ENCODE data around the gene AHCY.
"Not testable (repeated sequence)": the region's sequence is repeated elsewhere in the genome, so short reads cannot be mapped to it uniquely, and the experiment has no call there.

Gene AHCY

DNA sequence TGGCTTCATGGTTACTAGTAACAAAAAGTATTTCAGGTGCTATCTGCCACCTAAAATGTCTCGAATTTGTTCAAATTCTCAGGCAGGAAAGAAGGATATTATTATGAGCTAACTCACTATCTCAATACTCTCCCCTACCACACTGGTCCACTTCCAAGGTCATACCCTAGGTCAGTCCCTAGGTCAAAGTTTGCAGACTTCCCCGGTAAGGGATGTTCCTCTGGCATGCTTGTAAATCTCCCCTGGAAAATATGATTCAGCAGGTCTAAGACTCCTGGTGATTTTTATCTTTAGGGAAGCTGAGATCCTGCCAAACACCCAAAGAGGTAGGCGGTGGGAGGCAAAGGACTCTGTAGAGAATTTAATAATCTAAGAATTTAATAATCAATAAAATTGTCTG, 6.7 kb downstream of the AHCY start:
- no peak for DNase-seq (ENCODE audit: low read depth)

DNA sequence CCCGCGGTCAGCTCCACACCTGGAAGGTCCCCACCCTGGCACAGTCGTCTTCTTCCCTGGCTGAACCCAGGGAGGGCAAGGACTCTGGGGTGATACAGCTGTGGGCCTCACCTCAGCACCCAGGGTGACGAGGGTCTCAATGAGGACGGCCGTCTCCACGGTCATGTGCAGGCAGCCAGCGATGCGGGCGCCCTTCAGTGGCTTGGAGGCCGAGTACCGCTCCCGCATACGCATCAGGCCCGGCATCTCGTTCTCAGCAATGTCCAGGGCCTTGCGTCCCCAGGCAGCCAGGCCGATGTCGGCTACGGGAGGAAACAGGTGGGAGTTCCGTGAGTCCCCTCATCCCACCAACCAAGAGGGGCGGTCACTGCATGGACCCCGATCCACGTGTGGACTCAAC, 7.9 kb downstream of the AHCY start:
- no peak for DNase-seq (ENCODE audit: low read depth)

DNA sequence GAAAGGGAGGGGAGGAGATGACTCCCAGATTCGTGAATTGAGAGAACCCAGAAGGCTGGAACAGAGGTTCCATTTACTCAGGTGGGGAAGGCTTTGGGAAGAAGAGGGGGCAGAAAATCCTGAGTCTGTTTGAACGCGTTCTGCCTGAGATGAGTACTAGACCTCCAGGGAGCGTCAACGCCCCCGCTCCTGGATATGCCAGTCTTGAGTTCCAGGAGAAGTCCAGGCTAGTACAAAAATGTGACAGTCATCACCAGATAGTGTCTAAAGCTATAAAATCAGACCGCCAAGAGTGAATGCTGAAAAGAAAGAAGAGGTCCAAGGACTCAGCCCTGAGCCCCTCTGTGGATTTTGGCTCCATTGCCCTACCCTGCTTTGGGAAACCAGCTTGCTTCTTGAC, 8.6 kb downstream of the AHCY start:
- DNase-seq (ENCODE audit: low read depth) = no peak

DNA sequence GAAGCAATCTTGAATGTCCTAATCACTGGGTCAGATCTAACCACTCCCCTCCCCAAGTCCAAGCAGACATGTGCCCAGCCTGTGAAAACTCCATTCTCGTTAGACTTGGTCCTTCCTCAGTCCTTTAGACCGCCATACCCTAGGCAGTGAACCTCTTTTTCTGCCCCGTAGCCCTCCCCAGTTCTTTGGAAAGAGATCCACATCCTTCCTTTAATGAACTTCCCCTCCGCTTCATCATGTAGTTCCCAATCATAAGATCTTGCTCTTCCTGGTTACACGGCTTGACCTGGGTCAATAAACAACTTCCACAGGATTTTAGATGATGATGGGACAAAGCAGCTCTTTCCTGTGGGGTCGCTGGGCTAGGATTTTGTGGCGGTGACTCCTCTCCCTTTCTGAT, 9.6 kb downstream of the AHCY start:
- DNase-seq (ENCODE audit: low read depth) = no peak

DNA sequence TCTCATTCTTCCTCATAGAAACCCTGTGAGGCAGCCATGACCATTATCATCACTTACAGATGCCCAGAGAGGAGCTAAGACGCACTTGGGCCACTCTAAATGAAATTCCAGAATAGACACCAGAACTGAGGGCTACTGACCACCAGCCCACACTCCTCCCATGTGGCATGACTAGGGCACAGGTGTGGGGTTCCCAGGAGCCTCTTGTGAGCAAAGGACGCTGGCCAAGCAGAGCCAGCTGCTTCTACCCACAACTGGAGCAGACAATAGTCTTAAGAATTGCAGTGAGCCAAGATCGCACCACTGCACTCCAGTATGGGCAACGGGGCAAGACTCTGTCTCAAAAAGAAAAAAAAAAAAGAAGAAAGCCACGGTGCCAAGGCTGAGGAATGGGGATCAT, 10.0 kb downstream of the AHCY start:
- DNase-seq (ENCODE audit: low read depth) = no peak

DNA sequence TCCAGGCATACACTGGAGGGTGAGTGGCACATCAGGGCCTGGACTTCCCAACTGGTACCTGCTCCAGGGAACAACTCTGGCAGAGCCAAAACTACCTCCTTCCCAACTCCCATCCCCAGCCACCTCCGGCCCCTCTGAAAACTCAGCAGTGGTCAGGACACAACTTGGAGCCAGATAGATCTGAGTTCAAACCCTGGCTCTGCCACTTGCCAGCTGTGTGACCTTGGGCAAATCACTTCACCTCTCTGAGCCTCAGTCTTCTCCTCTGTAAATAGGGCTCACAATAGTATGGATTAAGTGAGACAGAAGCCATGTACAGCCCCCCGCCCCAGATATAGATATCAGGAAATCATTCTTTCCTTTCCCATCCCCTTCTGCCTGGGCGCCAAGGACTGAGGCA, 10.7 kb downstream of the AHCY start:
- no peak for DNase-seq (ENCODE audit: low read depth)

DNA sequence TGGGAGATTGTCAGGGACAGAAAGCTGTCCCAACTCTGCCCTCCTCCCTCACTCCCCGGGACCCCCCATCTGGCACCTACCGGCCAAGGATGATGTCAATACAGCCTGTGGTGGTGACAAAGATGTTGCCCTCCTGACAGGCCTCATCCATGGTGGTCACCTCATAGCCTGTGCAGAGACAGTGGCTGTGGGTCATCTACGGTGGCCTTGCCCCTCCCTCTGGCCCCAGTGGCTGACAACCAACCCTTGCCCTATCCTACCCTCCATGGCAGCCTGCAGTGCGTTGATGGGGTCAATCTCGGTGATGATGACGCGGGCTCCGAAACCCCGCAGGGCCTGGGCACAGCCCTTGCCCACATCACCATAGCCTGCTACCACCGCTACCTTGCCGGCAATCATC, 12.7 kb downstream of the AHCY start:
- no peak for DNase-seq (ENCODE audit: low read depth)

DNA sequence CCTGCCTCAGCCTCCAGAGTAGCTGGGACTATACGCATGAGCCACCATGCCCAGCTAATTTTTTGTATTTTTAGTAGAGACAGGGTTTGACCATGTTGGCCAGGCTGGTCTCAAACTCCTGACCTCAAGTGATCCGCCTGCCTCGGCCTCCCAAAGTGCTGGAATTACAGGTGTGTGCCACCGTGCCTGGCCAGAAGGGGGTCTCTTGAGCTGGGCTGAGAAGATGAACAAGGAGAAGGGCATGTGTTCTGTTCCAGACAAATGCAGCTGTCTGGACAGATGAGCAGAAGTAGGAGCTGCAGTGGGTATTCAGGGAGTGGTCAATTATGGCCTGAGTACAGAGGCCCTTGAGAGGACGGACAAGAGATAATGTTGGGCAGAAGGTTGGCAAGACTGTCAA, 15.7 kb downstream of the AHCY start:
- not testable (repeated sequence) for DNase-seq (ENCODE audit: low read depth)

DNA sequence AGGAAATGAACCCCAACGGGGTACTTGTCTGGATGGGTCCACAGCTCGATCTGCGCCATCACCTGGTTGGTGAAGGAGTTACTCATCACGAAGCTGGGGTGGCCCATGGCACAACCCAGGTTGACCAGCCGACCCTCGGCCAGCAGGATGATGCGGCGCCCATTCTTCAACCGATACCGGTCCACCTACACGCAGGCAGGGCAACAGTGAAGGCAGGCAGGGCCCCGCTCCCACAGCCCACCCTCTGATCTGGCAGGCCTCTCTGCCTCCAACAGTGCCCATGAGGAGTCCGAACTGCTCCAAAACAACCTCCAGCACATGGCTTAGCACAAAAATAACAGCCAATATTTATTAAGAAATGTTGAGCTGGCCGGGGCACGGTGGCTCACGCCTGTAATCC, 17.7 kb downstream of the AHCY start:
- DNase-seq (ENCODE audit: low read depth) = no peak

DNA sequence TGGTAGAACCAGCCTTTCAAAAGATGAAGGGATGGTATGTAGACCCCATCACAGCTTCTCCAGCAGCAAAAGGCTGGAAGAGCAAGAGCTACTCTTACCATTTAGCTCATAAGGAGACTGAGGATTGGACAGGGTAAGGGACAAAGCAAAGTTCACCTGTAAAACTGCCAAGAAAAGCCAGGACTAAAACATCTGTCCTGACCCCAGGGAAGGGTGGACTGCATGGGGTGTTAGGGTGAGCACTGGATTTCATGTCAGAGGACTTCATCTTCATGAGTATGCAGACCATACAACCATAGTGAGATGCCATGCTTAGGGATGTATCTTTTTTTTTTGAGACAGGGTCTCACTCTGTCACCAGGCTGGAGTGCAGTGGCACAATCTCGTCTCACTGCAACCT, 19.3 kb downstream of the AHCY start:
- no peak for DNase-seq (ENCODE audit: low read depth)

DNA sequence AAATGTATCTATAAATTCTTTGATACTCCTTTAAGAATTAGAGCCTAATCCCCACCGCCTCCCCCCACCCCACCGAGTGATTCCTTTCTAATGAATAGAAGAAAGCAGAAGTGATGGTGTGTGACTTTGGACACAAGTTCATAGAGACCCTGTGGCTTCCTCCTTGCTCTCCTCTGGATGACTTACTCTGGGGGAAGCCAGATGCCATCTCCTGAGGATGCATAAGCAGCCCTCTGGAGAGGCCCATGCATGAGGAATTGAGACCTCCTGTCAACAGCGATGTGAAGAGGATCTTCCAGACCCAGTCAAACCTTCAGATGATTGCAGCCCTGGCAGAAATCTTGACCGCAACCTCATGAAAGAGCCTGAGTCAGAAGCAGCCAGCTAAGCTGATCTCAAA, 21.1 kb downstream of the AHCY start:
- no peak for DNase-seq (ENCODE audit: low read depth)

DNA sequence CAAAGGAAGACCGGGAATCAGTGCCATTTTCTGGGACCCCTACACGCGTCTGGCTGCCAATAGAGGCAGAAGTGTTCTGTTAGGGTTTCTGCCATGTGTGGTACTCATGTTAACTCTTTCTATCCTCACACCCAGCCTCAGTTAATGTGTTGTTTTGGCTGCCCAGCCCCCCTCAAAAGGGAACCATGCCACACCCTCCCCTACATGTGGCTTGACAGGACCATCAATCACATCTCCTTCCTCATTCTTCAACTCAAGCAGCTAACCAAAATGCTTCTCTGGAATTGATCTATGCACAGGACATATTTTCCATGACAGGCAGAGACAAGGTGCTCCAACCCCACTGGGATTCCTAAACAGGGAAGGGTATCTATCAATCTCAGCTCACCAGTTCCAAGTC, 22.0 kb downstream of the AHCY start:
- DNase-seq (ENCODE audit: low read depth) = no peak

DNA sequence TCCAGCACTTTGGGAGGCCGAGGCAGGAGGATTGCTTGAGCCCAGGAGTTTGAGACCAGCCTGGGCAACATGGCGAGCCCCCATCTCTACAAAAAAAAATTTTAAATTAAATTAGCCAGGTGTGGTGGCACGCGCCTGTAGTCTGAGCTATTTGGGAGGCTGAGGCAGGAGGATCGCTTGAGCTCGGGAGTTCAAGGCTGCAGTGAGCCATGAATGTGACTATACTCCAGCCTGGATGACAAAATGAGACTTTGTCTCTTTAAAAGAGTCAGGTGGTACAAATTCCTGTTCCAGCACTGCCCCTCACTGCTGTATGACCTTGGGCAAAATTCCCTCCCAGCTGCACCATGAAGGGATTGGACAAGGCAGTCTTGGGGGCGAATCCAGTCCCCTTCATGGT, 28.5 kb downstream of the AHCY start:
- DNase-seq (ENCODE audit: low read depth) = no peak

DNA sequence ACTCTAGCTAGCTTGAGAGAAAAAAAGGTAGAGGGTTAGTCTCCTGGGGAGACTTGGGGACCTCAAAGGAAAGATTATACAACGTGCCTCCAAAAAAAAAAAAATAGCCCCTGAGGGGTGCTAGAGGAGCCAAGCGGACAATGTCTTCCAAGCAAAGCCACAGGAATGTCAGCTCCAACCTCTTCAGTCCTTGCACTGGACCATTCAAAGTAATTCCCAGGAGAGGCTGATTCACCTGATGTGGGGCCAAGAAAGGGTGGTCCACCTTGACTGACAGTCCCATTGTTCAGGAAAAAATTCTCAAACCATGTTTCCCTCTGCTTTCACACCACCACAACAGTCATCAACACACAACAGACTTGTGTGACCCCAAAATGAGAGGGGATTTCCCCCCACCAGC, 31.2 kb downstream of the AHCY start:
- peak; percentile 73 for DNase-seq (ENCODE audit: low read depth)

DNA sequence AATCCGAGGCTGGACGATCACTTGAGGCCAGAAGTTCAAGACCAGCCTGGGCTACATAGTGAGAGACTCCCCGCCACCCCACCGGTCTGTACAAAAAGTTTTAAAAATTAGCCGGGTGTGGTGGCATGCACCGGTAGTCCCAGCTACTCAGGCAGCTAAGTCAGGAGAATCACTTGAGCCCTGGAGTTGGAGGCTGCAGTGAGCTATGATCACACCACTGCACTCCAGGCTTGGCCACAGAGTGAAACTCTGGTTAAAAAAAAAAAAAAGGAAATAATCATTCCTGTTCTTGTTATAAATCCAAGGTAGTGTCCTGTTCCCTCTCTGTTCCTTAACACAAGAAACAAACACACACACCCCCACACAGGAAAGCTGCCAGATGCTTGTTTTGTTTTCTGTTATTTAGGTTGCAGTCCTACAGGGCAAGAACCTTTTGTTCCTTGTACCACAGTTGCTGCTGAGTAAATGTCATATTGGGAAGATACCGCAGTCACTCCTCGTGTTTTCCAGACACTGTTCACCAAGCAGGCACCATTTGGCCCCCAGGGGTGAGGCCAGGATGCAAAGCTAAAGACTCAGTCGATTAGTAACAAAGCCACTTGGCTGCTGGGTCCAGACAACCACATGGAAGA, 33.0 kb downstream of the AHCY start:
- no peak for DNase-seq (ENCODE audit: low read depth)

DNA sequence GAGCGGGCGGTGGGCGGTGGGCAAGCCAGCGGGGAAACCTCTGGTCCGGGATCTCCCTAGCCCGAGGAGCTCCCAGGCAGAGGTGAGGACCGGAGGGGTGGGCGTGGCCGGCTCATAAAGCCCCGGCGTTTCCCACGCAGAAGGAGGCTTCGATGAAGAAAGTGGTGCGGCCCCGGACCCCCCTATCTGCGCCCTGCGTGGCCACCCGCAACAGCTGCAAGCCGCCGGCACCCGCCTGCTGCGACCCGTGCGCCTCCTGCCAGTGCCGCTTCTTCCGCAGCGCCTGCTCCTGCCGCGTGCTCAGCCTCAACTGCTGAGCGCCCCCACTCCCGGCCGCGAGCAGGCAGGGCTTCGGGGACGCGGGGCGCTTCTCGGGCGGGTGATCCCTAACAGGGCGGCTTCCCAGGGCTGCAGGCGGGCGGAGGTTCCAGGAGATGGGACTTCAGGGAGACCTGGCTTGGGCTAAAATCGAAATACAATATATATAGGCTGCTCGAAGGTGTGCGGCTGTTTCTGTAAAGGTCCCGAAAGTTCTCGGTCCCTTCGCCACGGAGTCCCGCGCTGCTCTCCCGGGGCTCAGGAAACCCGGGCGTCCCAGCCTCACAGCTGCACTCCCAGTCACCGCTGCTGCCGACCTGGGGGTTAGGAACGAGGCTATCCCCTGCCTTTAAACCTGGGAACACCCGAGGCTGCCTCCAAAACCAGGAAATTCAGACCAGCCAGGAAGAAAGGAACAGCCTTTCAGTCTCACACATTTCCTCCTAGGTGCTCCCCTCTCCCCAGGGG, 34.1 kb downstream of the AHCY start:
- no peak for DNase-seq (ENCODE audit: low read depth)

DNA sequence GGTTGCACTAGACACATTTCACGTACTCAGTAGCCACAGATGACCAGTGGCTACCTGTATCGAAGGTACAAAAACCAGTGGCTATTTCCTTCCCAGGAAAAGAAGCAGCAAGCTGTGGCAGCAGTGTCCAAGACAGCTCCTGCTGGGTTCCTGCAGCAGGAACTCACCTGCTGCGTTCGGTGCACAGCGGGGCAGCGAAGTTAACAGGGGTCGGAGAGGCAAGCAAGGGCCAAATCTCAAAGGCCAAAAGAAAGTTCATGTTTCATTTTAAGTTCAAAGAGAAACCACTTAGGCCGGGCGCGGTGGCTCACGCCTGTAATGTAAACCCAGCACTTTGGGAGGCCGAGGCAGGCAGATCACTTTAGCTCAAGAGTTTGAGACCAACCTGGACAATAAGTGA, 35.0 kb downstream of the AHCY start:
- no peak for DNase-seq (ENCODE audit: low read depth)

DNA sequence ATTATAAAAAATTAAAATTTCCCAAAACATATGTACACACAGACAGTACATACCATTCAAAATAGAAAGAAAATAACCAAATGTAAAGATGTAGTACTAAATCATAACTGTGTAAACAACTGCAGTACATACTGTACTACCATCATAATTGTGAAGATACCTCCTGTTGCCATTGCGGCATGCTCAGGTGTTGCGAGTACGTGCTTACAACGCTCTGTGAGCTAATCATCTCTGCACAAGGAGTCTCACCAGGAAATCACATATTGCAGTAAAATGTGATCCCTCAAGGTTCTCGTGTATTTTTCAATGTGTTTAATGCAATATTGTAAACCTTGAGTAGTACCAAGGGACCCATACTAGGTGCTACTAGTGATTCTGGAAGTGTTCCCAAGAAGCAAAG, 39.0 kb downstream of the AHCY start:
- no peak for DNase-seq (ENCODE audit: low read depth)

DNA sequence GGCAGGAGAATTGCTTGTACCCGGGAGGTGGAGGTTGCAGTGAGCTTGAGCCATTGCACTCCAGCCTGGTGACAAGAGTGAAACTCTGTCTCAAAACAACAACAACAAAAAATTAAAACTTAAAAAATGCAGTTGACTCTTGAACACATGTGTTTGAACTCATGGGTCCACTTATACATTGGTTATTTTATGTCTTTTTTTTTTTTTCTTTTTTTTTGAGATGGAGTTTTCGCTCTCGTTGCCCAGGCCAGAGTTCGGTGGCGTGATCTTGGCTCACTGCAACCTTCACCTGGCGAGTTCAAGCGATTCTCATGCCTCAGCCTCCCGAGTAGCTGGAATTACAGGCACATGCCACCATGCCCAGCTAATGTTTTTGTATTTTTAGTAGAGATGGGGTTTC, 39.7 kb downstream of the AHCY start:
- not testable (repeated sequence) for DNase-seq (ENCODE audit: low read depth)

DNA sequence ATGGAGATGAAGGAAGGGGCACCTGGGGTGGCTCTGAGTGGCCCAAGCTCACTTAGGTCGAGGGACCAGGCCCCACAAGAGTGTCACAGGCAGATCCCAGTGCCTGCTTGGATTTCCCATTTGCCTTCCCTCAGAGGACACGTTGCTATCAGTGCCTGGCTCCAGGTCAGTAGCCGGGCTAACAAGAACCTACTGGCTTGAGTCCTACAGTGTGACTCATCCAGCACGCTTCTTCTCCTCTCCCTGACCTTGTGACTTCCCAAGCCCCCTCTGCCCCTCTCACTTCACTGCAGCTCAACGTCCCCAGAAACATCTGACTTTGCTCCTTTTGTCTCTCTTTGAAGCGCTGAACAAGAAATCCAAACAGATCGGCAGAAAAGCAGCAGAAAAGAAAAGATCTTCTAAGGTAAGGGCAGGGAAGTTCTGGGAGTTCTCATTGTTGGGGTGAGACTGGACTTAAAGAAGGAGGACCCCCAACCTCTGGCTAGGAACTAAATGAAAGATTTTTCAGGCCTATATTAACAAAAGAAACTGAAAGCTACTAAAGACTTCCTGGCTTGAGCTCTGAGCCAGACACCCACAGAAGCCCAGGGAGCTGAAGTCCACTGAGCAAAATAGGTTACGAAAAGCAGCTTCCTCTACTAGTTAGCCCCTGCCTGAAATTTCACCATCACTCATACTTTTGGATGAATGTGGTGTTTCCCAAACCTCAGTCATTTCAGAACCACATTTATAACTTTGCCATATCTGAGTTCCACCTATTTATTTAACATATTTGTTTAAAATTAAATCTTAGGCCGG, 40.5 kb downstream of the AHCY start:
- DNase-seq (ENCODE audit: low read depth) = no peak

DNA sequence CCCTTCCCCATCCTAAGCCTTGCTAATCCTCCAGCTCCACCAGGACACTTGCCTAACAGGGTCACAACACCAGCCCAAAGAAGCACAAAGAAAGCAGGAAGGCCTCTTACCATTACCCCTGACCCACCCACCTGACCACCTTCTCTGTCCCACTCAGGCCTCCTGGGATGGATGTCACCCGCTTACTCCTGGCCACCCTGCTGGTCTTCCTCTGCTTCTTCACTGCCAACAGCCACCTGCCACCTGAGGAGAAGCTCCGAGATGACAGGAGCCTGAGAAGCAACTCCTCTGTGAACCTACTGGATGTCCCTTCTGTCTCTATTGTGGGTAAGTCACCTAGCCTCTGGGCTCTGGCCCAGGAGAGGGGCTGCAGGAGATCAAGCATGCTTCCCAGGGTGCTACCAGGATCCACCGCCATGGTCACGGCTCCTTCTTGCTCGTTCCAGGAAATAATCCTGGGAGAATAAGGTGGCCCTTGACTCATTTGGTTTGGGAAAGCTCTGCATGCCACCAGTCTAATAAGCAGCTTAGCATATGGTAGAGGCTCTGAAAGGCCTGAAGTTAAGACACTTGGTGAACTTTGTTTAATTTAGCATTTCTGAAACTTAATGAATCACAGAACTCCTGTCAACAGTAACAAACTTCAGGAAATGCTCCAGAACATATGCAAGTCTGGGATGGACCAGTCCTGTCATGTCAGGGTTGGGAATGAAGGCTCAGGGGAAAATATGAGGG, 42.8 kb downstream of the AHCY start:
- DNase-seq (ENCODE audit: low read depth) = no peak

DNA sequence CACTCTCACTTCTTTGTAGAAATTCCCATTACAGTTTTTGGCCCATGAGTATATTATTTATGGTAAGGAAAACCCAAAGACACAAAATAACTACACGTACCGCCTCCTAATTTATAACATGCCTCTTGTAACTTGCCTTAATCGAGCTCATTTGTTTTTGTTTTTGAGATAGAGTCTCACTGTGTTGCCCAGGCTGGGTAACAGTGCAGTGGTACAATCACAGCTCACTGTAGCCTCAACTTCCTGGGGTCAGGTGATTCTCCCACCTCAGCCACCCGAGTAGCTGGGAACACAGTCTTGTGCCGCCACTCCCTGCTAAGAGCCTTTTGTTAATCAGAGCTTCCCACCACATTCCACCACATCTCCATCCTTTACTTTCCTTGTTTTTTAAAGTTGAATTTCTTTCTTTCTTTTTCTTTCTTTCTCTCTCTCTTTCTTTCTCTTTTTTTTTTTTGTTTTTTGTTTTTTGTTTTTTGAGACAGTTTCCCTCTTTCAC, 46.5 kb downstream of the AHCY start:
- DNase-seq (ENCODE audit: low read depth) = no peak
